AG04450 (cell line): ENCODE measurements around the gene SPEG. TPM values are rescaled to one million over a fixed set of nuclear protein-coding genes. Genes with fewer than 3 reads are reported as not detected.

Experiments used
- CTCF ChIA-PET: fragments of 300-600, 350-600 bp; formaldehyde crosslinking; extraction: SDS; loops from one replicate; lab custom pipeline; 2022; ENCODE audit warnings: antibody characterized with exemption, inconsistent platforms; lab: Charles Lee
- POLR2A ChIA-PET: fragments of 350-600 bp; formaldehyde crosslinking; extraction: SDS; loops from one replicate; lab custom pipeline; 2021; ENCODE audit warnings: antibody characterized with exemption, inconsistent platforms; lab: Yijun Ruan, JAX
- DNase-seq: peaks from one replicate; pipeline ENCODE4 v3.0.0-alpha.2; 2011; ENCODE audit warnings: low read depth, low spot score
- H3K27ac ChIP-seq: one replicate; pipeline ENCODE4 v1.5.1; 2012; ENCODE audit warnings: low read depth, low read length, control low read depth
- H3K27me3 ChIP-seq: one replicate; pipeline ENCODE4 v1.6.0; 2012; ENCODE audit warnings: low read length; ENCODE audit not compliant: control insufficient read depth, insufficient read depth
- H3K4me3 ChIP-seq: 2 replicates; pipeline ENCODE4 v1.5.1; 2011; ENCODE audit warnings: mild to moderate bottlenecking, low read depth, low read length, control low read depth
- H3K9me3 ChIP-seq: 2 replicates; pipeline ENCODE4 v1.5.1; 2012; ENCODE audit warnings: low read length; ENCODE audit not compliant: control insufficient read depth, insufficient read depth
- polyA plus RNA-seq: library from polyadenylated mRNA; depleted of rRNA; stranded (reverse); fragments of >200 nt; gene quantifications from 2 replicates; pipeline ENCODE4 v1.2.3, GENCODE V29; 2011
- TF ChIP-seq, protein P1 (sequence below): IDR thresholded peaks from 2 replicates; pipeline ENCODE4 v1.5.1; 2011; ENCODE audit warnings: low read depth, low read length, control low read depth, inconsistent platforms

SPEG gene
- polyA plus RNA-seq, 1 experiment: 28.0 TPM

GRCh38 chr2:219468410-219469185 lies 34.0 kb downstream of the SPEG start:
- ChIA-PET CTCF (interaction anchor here (0.8 to 2.4 kb wide), 6 partner anchors 8 to 61 kb away, joined by 3 to 14 read pairs (median 7); a partner anchor contains a TSS), POLR2A (interaction anchor here (0.6 to 0.9 kb wide), 3 partner anchors 15 to 30 kb away, joined by 3 read pairs; partner anchors contain the start of gene GMPPA)
- Histone ChIP-seq H3K27me3 (no peaks in the 10 kb centered on the region), H3K4me3 (no peak overlapping the region), H3K27ac (no peak overlapping the region), H3K9me3 (no peaks in the 10 kb centered on the region; the same call in 1 of the 2 replicates)
- TF ChIP-seq, protein P1, sequence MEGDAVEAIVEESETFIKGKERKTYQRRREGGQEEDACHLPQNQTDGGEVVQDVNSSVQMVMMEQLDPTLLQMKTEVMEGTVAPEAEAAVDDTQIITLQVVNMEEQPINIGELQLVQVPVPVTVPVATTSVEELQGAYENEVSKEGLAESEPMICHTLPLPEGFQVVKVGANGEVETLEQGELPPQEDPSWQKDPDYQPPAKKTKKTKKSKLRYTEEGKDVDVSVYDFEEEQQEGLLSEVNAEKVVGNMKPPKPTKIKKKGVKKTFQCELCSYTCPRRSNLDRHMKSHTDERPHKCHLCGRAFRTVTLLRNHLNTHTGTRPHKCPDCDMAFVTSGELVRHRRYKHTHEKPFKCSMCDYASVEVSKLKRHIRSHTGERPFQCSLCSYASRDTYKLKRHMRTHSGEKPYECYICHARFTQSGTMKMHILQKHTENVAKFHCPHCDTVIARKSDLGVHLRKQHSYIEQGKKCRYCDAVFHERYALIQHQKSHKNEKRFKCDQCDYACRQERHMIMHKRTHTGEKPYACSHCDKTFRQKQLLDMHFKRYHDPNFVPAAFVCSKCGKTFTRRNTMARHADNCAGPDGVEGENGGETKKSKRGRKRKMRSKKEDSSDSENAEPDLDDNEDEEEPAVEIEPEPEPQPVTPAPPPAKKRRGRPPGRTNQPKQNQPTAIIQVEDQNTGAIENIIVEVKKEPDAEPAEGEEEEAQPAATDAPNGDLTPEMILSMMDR: no peak
- no peak for DNase-seq

DNA sequence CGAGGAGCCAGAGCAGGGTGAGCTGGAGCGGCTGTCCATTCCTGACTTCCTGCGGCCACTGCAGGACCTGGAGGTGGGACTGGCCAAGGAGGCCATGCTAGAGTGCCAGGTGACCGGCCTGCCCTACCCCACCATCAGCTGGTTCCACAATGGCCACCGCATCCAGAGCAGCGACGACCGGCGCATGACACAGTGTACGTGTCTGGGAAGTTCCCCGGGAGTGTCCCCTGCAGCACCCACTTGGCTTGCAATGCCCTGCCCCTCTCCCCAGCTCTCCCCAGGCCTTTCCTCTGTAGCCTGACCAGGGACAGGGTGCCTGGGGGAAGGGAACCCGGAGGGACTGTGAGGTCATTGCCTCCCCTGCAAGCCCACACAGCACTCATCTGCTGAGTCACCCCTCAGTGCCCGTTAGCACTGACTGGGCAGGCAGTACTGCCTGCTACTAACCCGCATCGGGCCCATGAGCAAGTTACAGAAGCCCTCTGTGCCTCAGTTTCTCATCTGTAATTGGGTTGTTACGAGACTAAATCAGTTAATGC lies 34.6 kb downstream of the SPEG start:
- ChIA-PET POLR2A (interaction anchor here (0.8 to 0.9 kb wide), 2 partner anchors 16 to 30 kb away, joined by 3 read pairs; partner anchors contain the start of gene GMPPA), CTCF (interaction anchor here (0.8 to 2.4 kb wide), 7 partner anchors 10 to 61 kb away, joined by 3 to 9 read pairs (median 5); a partner anchor contains a TSS)
- H3K27ac ChIP-seq: no peak overlapping the region

GRCh38 chr2:219470429-219470828 lies 35.8 kb downstream of the SPEG start:
- no peak for DNase-seq
- H3K9me3 ChIP-seq: no peaks in the 10 kb centered on the region; the same call in 1 of the 2 replicates
- H3K27me3 ChIP-seq: no peaks in the 10 kb centered on the region
- no peak overlapping the region for H3K4me3 ChIP-seq
- TF ChIP-seq, protein P1: no peak
- CTCF ChIA-PET: interaction anchor here (0.8 to 2.4 kb wide), 5 partner anchors 24 to 68 kb away, joined by 4 to 9 read pairs (median 4); no protein-coding TSS in a partner anchor
- H3K27ac ChIP-seq: no peak overlapping the region
- POLR2A ChIA-PET: interaction anchor here (1.1 to 1.4 kb wide), 2 partner anchors 9 to 28 kb away, joined by 3 to 5 read pairs; partner anchors contain the start of gene GMPPA

More for the DNA sequence above, 34.6 kb downstream of the SPEG start:
- DNase-seq: no peak
- TF ChIP-seq, protein P1: no peak
- Histone ChIP-seq H3K27me3 (no peaks in the 10 kb centered on the region), H3K9me3 (no peaks in the 10 kb centered on the region; the same call in 1 of the 2 replicates), H3K4me3 (no peak overlapping the region)

GRCh38 chr2:219471476-219472371 lies 37.1 kb downstream of the SPEG start:
- DNase-seq: no peak
- ChIA-PET POLR2A (interaction anchor here (1.4 kb wide), 1 partner anchor 27 kb away, joined by 3 read pairs; the partner anchor contains the start of gene GMPPA), CTCF (interaction anchor here (1.0 to 2.4 kb wide), 4 partner anchors 24 to 58 kb away, joined by 3 to 9 read pairs (median 5); a partner anchor contains a TSS)
- Histone ChIP-seq H3K9me3 (no peaks in the 10 kb centered on the region; the same call in 1 of the 2 replicates), H3K4me3 (no peak overlapping the region), H3K27me3 (no peaks in the 10 kb centered on the region), H3K27ac (no peak overlapping the region)
- TF ChIP-seq, protein P1: no peak
